OCI-LY1 (cell line): Measurements from ENCODE around the gene ACKR3.

Source experiments
- H2AFZ ChIP-seq: fragments of 200-600 bp; sonication (generic), shearing (Covaris generic); 2 replicates; pipeline ENCODE4 v1.6.0; 2014; ENCODE audit warnings: antibody characterized with exemption, mild to moderate bottlenecking, low read length
- H3F3A ChIP-seq: fragments of 200-600 bp; sonication (generic), shearing (Covaris generic); 2 replicates; pipeline ENCODE4 v1.6.0; 2014; ENCODE audit warnings: mild to moderate bottlenecking, antibody characterized with exemption, low read length, moderate library complexity; ENCODE audit not compliant: insufficient read depth
- H3K27ac ChIP-seq: fragments of 200-600 bp; sonication (generic); 2 replicates; pipeline ENCODE4 v1.5.1; 2014; ENCODE audit warnings: low read length, mixed run types, mild to moderate bottlenecking, low read depth; ENCODE audit not compliant: poor library complexity, severe bottlenecking
- H3K27me3 ChIP-seq: fragments of 200-600 bp; sonication (generic); 2 replicates; pipeline ENCODE4 v1.6.0; 2014; ENCODE audit warnings: antibody characterized with exemption, mild to moderate bottlenecking, low read length, moderate library complexity; ENCODE audit not compliant: insufficient read depth
- H3K36me3 ChIP-seq: fragments of 200-600 bp; sonication (generic); 2 replicates; pipeline ENCODE4 v1.6.1; 2014; ENCODE audit warnings: mild to moderate bottlenecking, antibody characterized with exemption, low read length, moderate library complexity, mixed read lengths; ENCODE audit not compliant: insufficient read depth
- H3K4me1 ChIP-seq: fragments of 200-600 bp; sonication (generic); 2 replicates; pipeline ENCODE4 v1.5.1; 2014; ENCODE audit warnings: mild to moderate bottlenecking, low read length, moderate library complexity; ENCODE audit not compliant: insufficient read depth, severe bottlenecking
- H3K4me2 ChIP-seq: fragments of 200-600 bp; sonication (generic), shearing (Covaris generic); 2 replicates; pipeline ENCODE4 v1.6.1; 2014; ENCODE audit warnings: low read length
- H3K4me3 ChIP-seq: fragments of 200-600 bp; sonication (generic); 2 replicates; pipeline ENCODE4 v1.5.1; 2014; ENCODE audit warnings: low read length, low read depth, mild to moderate bottlenecking, mixed read lengths; ENCODE audit not compliant: poor library complexity, severe bottlenecking
- H3K79me2 ChIP-seq: fragments of 200-600 bp; shearing (Covaris generic); 2 replicates; pipeline ENCODE4 v1.6.1; 2016; ENCODE audit warnings: mixed run types, low read length, mixed read lengths; ENCODE audit not compliant: insufficient read depth
- H3K9ac ChIP-seq: fragments of 200-600 bp; sonication (generic), shearing (Covaris generic); 2 replicates; pipeline ENCODE4 v1.6.1; 2014; ENCODE audit warnings: mild to moderate bottlenecking, low read length, mixed read lengths
- H3K9me2 ChIP-seq: fragments of 200-600 bp; sonication (generic), shearing (Covaris generic); 2 replicates; pipeline ENCODE4 v1.6.1; 2014; ENCODE audit warnings: low read depth, mild to moderate bottlenecking, low read length, mixed read lengths
- H3K9me3 ChIP-seq: fragments of 200-600 bp; shearing (Covaris generic); 2 replicates; pipeline ENCODE4 v1.6.1; 2014; ENCODE audit warnings: low read length, mixed read lengths
- H4K20me1 ChIP-seq: fragments of 200-600 bp; sonication (generic), shearing (Covaris generic); 2 replicates; pipeline ENCODE4 v1.6.0; 2016; ENCODE audit warnings: mild to moderate bottlenecking, low read length; ENCODE audit not compliant: insufficient read depth
- EZH2 ChIP-seq: fragments of 200-600 bp; sonication (generic), shearing (Covaris generic); IDR thresholded peaks from 2 replicates; pipeline ENCODE4 v1.8.0; 2017; ENCODE audit warnings: borderline replicate concordance, mixed run types, mild to moderate bottlenecking, antibody characterized with exemption, low read length, moderate library complexity, mixed read lengths
- TF ChIP-seq, protein P1 (sequence below): fragments of 200-600 bp; sonication (generic), shearing (Covaris generic); IDR thresholded peaks from 2 replicates; pipeline ENCODE4 v1.5.1; 2017; ENCODE audit warnings: mild to moderate bottlenecking, antibody characterized with exemption, low read length, moderate library complexity, mixed read lengths

The ACKR3 gene

DNA sequence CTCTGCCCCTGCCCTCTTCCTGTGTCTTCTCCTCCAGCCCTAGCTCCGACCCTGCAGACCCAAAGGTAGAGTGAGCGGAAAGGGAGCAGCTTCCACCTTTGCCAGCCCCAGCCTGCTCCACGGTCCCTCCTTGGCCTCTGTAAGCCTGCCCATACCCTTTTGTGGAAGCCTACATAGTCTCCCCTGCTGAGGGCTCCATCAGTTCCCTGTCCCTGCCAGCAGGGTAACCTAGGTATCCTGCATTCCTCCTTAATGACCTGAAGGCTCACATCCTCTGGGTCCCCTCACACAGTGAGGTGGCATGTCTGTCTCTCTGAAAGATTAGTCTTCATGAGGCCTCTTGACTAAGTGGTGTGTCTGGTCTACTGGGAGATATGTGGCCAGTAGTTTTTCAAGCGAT lies 20.5 kb upstream of the ACKR3 start:
- TF ChIP-seq EZH2 = no peak
- TF ChIP-seq, protein P1, sequence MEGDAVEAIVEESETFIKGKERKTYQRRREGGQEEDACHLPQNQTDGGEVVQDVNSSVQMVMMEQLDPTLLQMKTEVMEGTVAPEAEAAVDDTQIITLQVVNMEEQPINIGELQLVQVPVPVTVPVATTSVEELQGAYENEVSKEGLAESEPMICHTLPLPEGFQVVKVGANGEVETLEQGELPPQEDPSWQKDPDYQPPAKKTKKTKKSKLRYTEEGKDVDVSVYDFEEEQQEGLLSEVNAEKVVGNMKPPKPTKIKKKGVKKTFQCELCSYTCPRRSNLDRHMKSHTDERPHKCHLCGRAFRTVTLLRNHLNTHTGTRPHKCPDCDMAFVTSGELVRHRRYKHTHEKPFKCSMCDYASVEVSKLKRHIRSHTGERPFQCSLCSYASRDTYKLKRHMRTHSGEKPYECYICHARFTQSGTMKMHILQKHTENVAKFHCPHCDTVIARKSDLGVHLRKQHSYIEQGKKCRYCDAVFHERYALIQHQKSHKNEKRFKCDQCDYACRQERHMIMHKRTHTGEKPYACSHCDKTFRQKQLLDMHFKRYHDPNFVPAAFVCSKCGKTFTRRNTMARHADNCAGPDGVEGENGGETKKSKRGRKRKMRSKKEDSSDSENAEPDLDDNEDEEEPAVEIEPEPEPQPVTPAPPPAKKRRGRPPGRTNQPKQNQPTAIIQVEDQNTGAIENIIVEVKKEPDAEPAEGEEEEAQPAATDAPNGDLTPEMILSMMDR = no peak
- no peaks in the 10 kb centered on the region for H3K9me2 ChIP-seq
- H3K4me1 ChIP-seq = peaks cover 16% of the 10 kb centered on the region
- no peak overlapping the region for H2AFZ ChIP-seq
- no peaks in the 10 kb centered on the region for H3K36me3 ChIP-seq
- H3K27me3 ChIP-seq = no peaks in the 10 kb centered on the region; the same call in 1 of the 2 replicates
- H3F3A ChIP-seq = no peaks in the 10 kb centered on the region
- H3K27ac ChIP-seq = no peak overlapping the region
- no peak overlapping the region for H3K4me3 ChIP-seq
- no peaks in the 10 kb centered on the region for H3K9me3 ChIP-seq
- no peaks in the 10 kb centered on the region for H3K79me2 ChIP-seq
- H4K20me1 ChIP-seq = no peaks in the 10 kb centered on the region
- H3K4me2 ChIP-seq = no peak overlapping the region
- H3K9ac ChIP-seq = no peak overlapping the region

DNA sequence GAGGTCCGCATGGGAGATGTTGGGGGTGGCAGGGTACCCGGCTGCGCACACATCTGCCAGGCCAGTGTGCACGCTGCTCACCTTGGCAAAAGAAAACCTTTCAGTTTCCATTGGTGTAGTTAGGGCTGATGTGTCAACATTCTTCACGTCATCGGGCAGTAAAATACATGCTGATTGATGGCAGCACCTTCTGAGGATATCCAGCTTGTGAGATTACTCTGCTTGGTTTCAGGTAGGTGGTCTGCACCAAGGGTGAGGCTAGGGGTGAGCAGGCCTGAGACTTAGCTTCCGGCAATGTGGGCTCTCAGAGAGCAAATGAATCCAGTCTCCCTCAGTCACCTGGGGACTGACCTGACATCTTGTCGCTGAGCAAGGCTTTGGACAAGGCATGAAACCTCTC lies 19.3 kb upstream of the ACKR3 start:
- H3F3A ChIP-seq = no peaks in the 10 kb centered on the region

DNA sequence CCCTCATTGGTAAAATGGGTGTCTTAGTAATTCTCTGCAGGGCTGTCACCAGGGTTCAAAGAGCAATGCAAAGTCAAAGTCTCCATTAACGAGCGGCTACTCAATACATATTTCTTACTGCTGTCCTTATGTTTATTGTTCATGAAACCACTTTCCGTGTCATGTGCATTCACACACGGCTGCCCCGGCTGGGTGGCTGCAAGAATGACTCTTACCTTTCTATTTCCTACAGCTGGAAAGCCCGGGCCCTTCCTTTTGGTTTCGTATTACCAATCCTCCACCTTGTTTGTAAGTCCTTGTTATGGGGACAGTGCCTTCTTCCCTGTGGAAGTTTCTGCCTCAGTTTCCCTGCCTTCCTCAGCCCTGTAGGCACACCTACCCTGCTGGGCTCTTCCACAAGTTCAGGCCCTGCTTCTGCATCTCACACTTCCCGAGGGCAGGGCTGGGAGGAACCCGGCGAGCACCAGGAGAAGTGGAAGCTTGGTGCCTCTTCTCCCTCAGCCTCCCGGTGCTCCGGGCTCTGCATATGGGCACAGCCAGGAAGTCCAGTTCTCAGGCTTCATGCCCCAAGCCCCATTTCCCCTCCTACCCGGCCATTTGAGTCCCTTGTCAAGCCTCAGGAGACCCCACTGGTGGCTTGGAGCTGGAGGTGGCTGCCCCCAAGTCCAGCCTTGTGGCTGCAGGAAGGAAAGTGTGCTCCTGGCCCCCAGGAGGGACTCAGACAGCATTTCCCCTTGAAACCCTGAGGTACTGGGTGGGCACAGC lies 18.7 kb upstream of the ACKR3 start:
- no peaks in the 10 kb centered on the region for H3K36me3 ChIP-seq
- no peak overlapping the region for H3K4me3 ChIP-seq
- peaks cover 8% of the 10 kb centered on the region for H3K4me1 ChIP-seq
- TF ChIP-seq, protein P1 = no peak
- TF ChIP-seq EZH2 = no peak
- H2AFZ ChIP-seq = no peak overlapping the region
- H4K20me1 ChIP-seq = no peaks in the 10 kb centered on the region
- no peak overlapping the region for H3K27ac ChIP-seq
- no peaks in the 10 kb centered on the region for H3F3A ChIP-seq
- H3K79me2 ChIP-seq = no peaks in the 10 kb centered on the region
- H3K27me3 ChIP-seq = peaks cover 9% of the 10 kb centered on the region; the same call in 1 of the 2 replicates
- H3K9ac ChIP-seq = no peak overlapping the region
- H3K9me3 ChIP-seq = no peaks in the 10 kb centered on the region
- H3K4me2 ChIP-seq = no peak overlapping the region
- H3K9me2 ChIP-seq = no peaks in the 10 kb centered on the region

More for the DNA sequence above, 19.3 kb upstream of the ACKR3 start:
- Histone ChIP-seq H3K4me2 (no peak overlapping the region), H3K27me3 (peaks cover 9% of the 10 kb centered on the region; the same call in 1 of the 2 replicates), H3K9me3 (no peaks in the 10 kb centered on the region), H3K4me3 (no peak overlapping the region), H3K9ac (no peak overlapping the region), H3K79me2 (no peaks in the 10 kb centered on the region), H3K27ac (no peak overlapping the region), H4K20me1 (no peaks in the 10 kb centered on the region), H3K36me3 (no peaks in the 10 kb centered on the region), H3K4me1 (peaks cover 13% of the 10 kb centered on the region), H3K9me2 (no peaks in the 10 kb centered on the region), H2AFZ (no peak overlapping the region)
- no peak for TF ChIP-seq EZH2
- TF ChIP-seq, protein P1 = no peak
